ENCODE results near the gene CLCN1. TPM values are rescaled to one million over a fixed set of nuclear protein-coding genes. Genes with fewer than 3 reads are reported as not detected.

The CLCN1 gene
- total and polyA plus RNA-seq, 2 donors (not counting 1 experiment from before 2014, with no cell fraction given), result under 0.01 TPM; not detected in 1

- no peak overlapping the region for H3K27ac ChIP-seq (ENCODE audit: insufficient read depth, low read length)
- no peak overlapping the region for H3K4me3 ChIP-seq (replicated peaks in 1 of 4; ENCODE audit: control extremely low read depth in 1 of 4, insufficient read depth in 1 of 4, low read depth in 3 of 4, low read length in 4 of 4)
- H3K4me1 ChIP-seq (ENCODE audit: control insufficient read depth, extremely low read depth, insufficient read depth, low read length), result no peaks in the 10 kb centered on the region
- peaks cover 5% of the 10 kb centered on the region for H3K27me3 ChIP-seq (ENCODE audit: control insufficient read depth, insufficient read depth, low read length)
- no peak overlapping the region for H3K4me2 ChIP-seq (ENCODE audit: extremely low read depth, insufficient read depth, low read length)
- no peak for TF ChIP-seq EZH2 (IDR thresholded peaks at IDR 0.05; ENCODE audit: low read length, missing control alignments)
- no peak for TF ChIP-seq CTCF (conservative IDR thresholded peaks at IDR 0.05 in 1 of 2, IDR thresholded peaks at IDR 0.05 in 1 of 2; ENCODE audit: low read depth in 1 of 2, low read length in 2 of 2)
- no peaks in the 10 kb centered on the region for H3K9me3 ChIP-seq (ENCODE audit: control insufficient read depth, insufficient read depth, low read depth, low read length)
- DNase-seq (ENCODE audit: low read depth in 2 of 2), result no peak
- no peaks in the 10 kb centered on the region for H3K79me2 ChIP-seq (ENCODE audit: control insufficient read depth, insufficient read depth, low read length)
- no peaks in the 10 kb centered on the region for H4K20me1 ChIP-seq (ENCODE audit: control insufficient read depth, extremely low read depth, insufficient read depth, low read length)
- H3K9ac ChIP-seq (ENCODE audit: insufficient read depth, low read length), result no peak overlapping the region
- H2AFZ ChIP-seq (ENCODE audit: low read length), result no peak overlapping the region
- H3K36me3 ChIP-seq (ENCODE audit: control insufficient read depth, insufficient read depth, low read length), result no peaks in the 10 kb centered on the region
These were observed 581 bp downstream of the CLCN1 start for GRCh38 chr7:143316492-143316891.

DNA sequence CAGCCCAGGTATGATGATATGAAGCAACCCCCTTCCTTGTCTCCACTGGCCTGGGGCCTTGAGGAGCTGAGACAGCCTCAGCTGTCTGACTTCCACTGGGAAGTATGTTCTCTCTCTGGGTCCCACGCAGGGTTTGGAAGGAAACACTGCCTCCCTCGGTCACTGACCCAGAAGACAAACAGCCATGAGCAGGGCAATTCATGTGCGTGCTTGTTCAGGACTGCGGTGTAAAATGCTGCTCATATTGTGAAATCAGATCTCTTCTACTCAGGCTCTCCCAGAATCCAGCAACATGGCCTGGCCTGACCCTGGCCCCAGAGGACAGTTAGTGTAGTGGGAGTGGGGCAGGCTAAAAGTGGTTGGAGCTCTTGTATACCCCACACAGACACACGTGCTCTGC, 2.8 kb downstream of the CLCN1 start:
- no peak overlapping the region for H2AFZ ChIP-seq (ENCODE audit: low read length)
- peaks cover 5% of the 10 kb centered on the region for H3K27me3 ChIP-seq (ENCODE audit: control insufficient read depth, insufficient read depth, low read length)
- TF ChIP-seq CTCF (conservative IDR thresholded peaks at IDR 0.05 in 1 of 2, IDR thresholded peaks at IDR 0.05 in 1 of 2; ENCODE audit: low read depth in 1 of 2, low read length in 2 of 2), result no peak
- no peak for TF ChIP-seq EZH2 (IDR thresholded peaks at IDR 0.05; ENCODE audit: low read length, missing control alignments)
- H3K9me3 ChIP-seq (ENCODE audit: control insufficient read depth, insufficient read depth, low read depth, low read length), result no peaks in the 10 kb centered on the region
- no peaks in the 10 kb centered on the region for H3K36me3 ChIP-seq (ENCODE audit: control insufficient read depth, insufficient read depth, low read length)
- peak in 1 of 2 donors; percentile 77 for DNase-seq (ENCODE audit: low read depth in 2 of 2)
- H4K20me1 ChIP-seq (ENCODE audit: control insufficient read depth, extremely low read depth, insufficient read depth, low read length), result no peaks in the 10 kb centered on the region
- no peak overlapping the region for H3K4me2 ChIP-seq (ENCODE audit: extremely low read depth, insufficient read depth, low read length)
- H3K4me3 ChIP-seq (replicated peaks in 1 of 4; ENCODE audit: control extremely low read depth in 1 of 4, insufficient read depth in 1 of 4, low read depth in 3 of 4, low read length in 4 of 4), result no peak overlapping the region
- no peak overlapping the region for H3K27ac ChIP-seq (ENCODE audit: insufficient read depth, low read length)
- peaks cover 2% of the 10 kb centered on the region for H3K4me1 ChIP-seq (ENCODE audit: control insufficient read depth, extremely low read depth, insufficient read depth, low read length)
- H3K79me2 ChIP-seq (ENCODE audit: control insufficient read depth, insufficient read depth, low read length), result no peaks in the 10 kb centered on the region
- no peak overlapping the region for H3K9ac ChIP-seq (ENCODE audit: insufficient read depth, low read length)

GRCh38 chr7:143320620-143321019, 4.7 kb downstream of the CLCN1 start:
- Histone ChIP-seq H3K4me1 (ENCODE audit: control insufficient read depth, extremely low read depth, insufficient read depth, low read length) (peaks cover 2% of the 10 kb centered on the region), H3K9me3 (ENCODE audit: control insufficient read depth, insufficient read depth, low read depth, low read length) (no peaks in the 10 kb centered on the region), H3K36me3 (ENCODE audit: control insufficient read depth, insufficient read depth, low read length) (no peaks in the 10 kb centered on the region), H3K27ac (ENCODE audit: insufficient read depth, low read length) (no peak overlapping the region), H2AFZ (ENCODE audit: low read length) (no peak overlapping the region), H3K79me2 (ENCODE audit: control insufficient read depth, insufficient read depth, low read length) (no peaks in the 10 kb centered on the region), H3K4me3 (replicated peaks in 1 of 4; ENCODE audit: control extremely low read depth in 1 of 4, insufficient read depth in 1 of 4, low read depth in 3 of 4, low read length in 4 of 4) (no peak overlapping the region), H4K20me1 (ENCODE audit: control insufficient read depth, extremely low read depth, insufficient read depth, low read length) (no peaks in the 10 kb centered on the region), H3K9ac (ENCODE audit: insufficient read depth, low read length) (no peak overlapping the region), H3K27me3 (ENCODE audit: control insufficient read depth, insufficient read depth, low read length) (peaks cover 5% of the 10 kb centered on the region), H3K4me2 (ENCODE audit: extremely low read depth, insufficient read depth, low read length) (no peak overlapping the region)
- TF ChIP-seq EZH2 (IDR thresholded peaks at IDR 0.05; ENCODE audit: low read length, missing control alignments), result no peak
- TF ChIP-seq CTCF (conservative IDR thresholded peaks at IDR 0.05 in 1 of 2, IDR thresholded peaks at IDR 0.05 in 1 of 2; ENCODE audit: low read depth in 1 of 2, low read length in 2 of 2), result no peak
- no peak for DNase-seq (ENCODE audit: low read depth in 2 of 2)

Measured in fibroblast of lung (primary cell).